Sigmoid colon (tissue), 7 donors: ENCODE data around the gene RUFY1. TPM values are rescaled to one million over a fixed set of nuclear protein-coding genes. Genes with fewer than 3 reads are reported as not detected.
"Not testable (repeated sequence)": the region's sequence is repeated elsewhere in the genome, so short reads cannot be mapped to it uniquely, and the experiment has no call there.

Source experiments
- DNase-seq: peaks from one replicate; pipeline ENCODE4 v3.0.0-alpha.2; 2019
- H3K27ac ChIP-seq, 4 donors: fragments of 200-600 bp; sonication (generic); one replicate each; pipeline ENCODE4 v1.5.1; 2016 to 2019; ENCODE audit warnings: mild to moderate bottlenecking in 1 of 4
- H3K27me3 ChIP-seq, 3 donors: fragments of 200-600 bp; sonication (generic); one replicate each; pipeline ENCODE4 v1.5.1; 2019; ENCODE audit warnings: mild to moderate bottlenecking in 1 of 3
- H3K36me3 ChIP-seq, 4 donors: fragments of 200-600 bp; sonication (generic); one replicate each; pipeline ENCODE4 v1.5.1; 2016 to 2019
- H3K4me1 ChIP-seq, 4 donors: fragments of 200-600 bp; sonication (generic); one replicate each; pipeline ENCODE4 v1.5.1; 2017 to 2019
- H3K4me3 ChIP-seq, 4 donors: fragments of 200-600 bp; sonication (generic); one replicate each; pipeline ENCODE4 v1.5.1; 2017 to 2019; ENCODE audit warnings: mild to moderate bottlenecking in 2 of 4, moderate library complexity in 1 of 4
- H3K9me3 ChIP-seq, 4 donors: fragments of 200-600 bp in 3 of 4; sonication (generic) in 3 of 4; one replicate each; pipeline versions ENCODE4 v1.5.1 to v1.6.1; 2013 to 2019
- EP300 ChIP-seq, 4 donors: sonication (generic); formaldehyde crosslinking; IDR thresholded peaks; one replicate each; pipeline ENCODE4 v1.6.1; 2017; ENCODE audit warnings: antibody characterized with exemption in 4 of 4
- POLR2A ChIP-seq, 2 donors: fragments of 450-650 bp; IDR thresholded peaks; one replicate each; pipeline ENCODE4 v1.6.1; 2016; ENCODE audit warnings: antibody characterized with exemption in 2 of 2, mild to moderate bottlenecking in 2 of 2, moderate library complexity in 2 of 2
- POLR2AphosphoS5 ChIP-seq, 4 donors: sonication (generic); formaldehyde crosslinking; IDR thresholded peaks; one replicate each; pipeline ENCODE4 v1.6.1; 2017; ENCODE audit warnings: antibody characterized with exemption in 4 of 4
- WGBS, 2 donors: extraction: QIAGEN DNeasy Blood & Tissue Kit; methylation state at CpG; one replicate each; pipeline ENCODE4 v1.1.7; 2013; 5-methylcytosine and 5-hydroxymethylcytosine counted together
- intact Hi-C: fragments of 100-400 bp; cut with DNase I; formaldehyde crosslinking; loops from one replicate; pipeline ENCODE4 v1.15.1; 2023
- polyA plus RNA-seq, 3 donors: library from polyadenylated mRNA; stranded (reverse); fragments of 200-250 nt; gene quantifications; one replicate each; pipeline ENCODE4 v1.2.3, GENCODE V29; 2013
- total RNA-seq, 4 donors: library from RNA; depleted of rRNA; stranded (reverse); fragments of >200 nt; gene quantifications; one replicate each; pipeline ENCODE4 v1.1.0, GENCODE V29; 2016
- TF ChIP-seq, protein P1 (sequence below), 4 experiments: fragments of 450-650 bp in 3 of 4; fragments of 200-600 bp in 1 of 4; IDR thresholded peaks; one replicate each; pipeline ENCODE4 v1.5.1; 2016 to 2019; ENCODE audit warnings: antibody characterized with exemption in 4 of 4, mild to moderate bottlenecking in 3 of 4, moderate library complexity in 2 of 4
- donor health status: healthy with polysubstance abuse.
- donor health status: Bipolar disorder and iron deficiency.
- donor health status: healthy.

The RUFY1 gene
- total and polyA plus RNA-seq, 7 donors = 28.9 to 79.8 (median 34.2) TPM

- H3K9me3 ChIP-seq, intact Hi-C loops, H3K4me3 ChIP-seq, H3K27me3 ChIP-seq, H3K4me1 ChIP-seq, H3K36me3 ChIP-seq, DNase-seq: not testable (repeated sequence)
- WGBS, 2 donors = 10% methylated on average over 9 of the region's 49 CpGs; no CpG with 5 or more reads in 1 of the 2 donors
- H3K27ac ChIP-seq = peak overlapping the region in 1 of 4 donors; percentile 68
These were observed 84.2 kb downstream of the RUFY1 start for GRCh38 chr5:179634370-179635172.

GRCh38 chr5:179639296-179639695 lies 88.9 kb downstream of the RUFY1 start:
- H3K27me3 ChIP-seq, H3K36me3 ChIP-seq, H3K27ac ChIP-seq, H3K4me1 ChIP-seq, intact Hi-C loops, H3K4me3 ChIP-seq, H3K9me3 ChIP-seq: not testable (repeated sequence)
- WGBS, 2 donors = 95 to 96% methylated on average over 11 of the region's 11 CpGs
- DNase-seq = peak; percentile 28

- intact Hi-C loops, H3K4me1 ChIP-seq, H3K4me3 ChIP-seq, DNase-seq, H3K36me3 ChIP-seq, H3K9me3 ChIP-seq, H3K27ac ChIP-seq, H3K27me3 ChIP-seq: not testable (repeated sequence)
- WGBS, 2 donors = no CpG with 5 or more reads among the region's 4 CpGs
These were observed 91.4 kb downstream of the RUFY1 start for GRCh38 chr5:179641745-179642144.

- 86 to 88% methylated on average over 17 of the region's 17 CpGs for WGBS, 2 donors
- H3K27ac ChIP-seq, H3K36me3 ChIP-seq, H3K4me3 ChIP-seq, H3K27me3 ChIP-seq, intact Hi-C loops, H3K4me1 ChIP-seq, H3K9me3 ChIP-seq: not testable (repeated sequence)
- DNase-seq = peak; percentile 17
These were observed 92.3 kb downstream of the RUFY1 start for GRCh38 chr5:179642626-179643025.

DNA sequence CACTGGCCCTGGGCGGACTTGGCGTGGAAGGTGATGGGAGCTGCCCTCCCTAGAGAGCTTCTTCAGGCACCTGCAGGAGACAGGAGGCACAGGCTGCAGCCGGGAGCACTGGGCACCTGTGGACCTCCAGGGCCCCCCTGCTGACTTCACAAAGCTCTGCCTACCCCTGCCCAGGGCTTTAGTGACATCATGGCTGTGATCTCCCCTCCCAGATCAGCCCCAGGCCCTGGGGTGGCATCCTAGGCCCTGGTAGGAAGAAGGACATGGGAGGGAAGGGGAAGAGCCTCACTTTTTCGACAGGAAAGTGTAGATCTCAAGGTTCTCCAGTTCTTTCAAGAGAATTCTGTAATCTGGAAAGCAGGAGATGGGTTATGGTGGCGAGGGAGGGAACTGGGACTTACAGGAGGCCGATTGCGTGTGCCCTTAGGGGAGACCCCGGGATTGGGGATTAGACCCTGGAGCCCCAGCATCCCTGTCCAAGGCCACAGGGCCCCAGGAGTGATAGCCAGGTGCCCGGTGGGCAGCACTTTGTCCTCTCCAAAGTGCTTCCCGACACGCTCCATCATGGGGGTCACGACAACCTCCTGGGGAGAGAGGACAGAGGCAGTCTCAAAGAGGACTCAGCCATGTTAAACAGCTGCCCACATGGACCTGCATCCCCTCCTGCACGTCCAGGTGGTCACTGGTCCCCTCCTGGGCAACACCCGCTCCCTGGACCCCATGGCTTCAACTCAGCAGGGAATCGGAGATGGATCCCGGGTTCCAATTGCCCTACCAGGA lies 93.0 kb downstream of the RUFY1 start:
- WGBS, 2 donors = 85 to 89% methylated on average over 16 of the region's 16 CpGs
- H3K4me3 ChIP-seq, intact Hi-C loops, H3K9me3 ChIP-seq, H3K27me3 ChIP-seq, H3K36me3 ChIP-seq, H3K27ac ChIP-seq, H3K4me1 ChIP-seq: not testable (repeated sequence)
- peak; percentile 41 for DNase-seq

- DNase-seq, intact Hi-C loops, H3K4me3 ChIP-seq, H3K9me3 ChIP-seq, H3K27ac ChIP-seq, H3K36me3 ChIP-seq, H3K27me3 ChIP-seq, H3K4me1 ChIP-seq: not testable (repeated sequence)
- 86 to 90% methylated on average over 4 to 5 of the region's 5 CpGs for WGBS, 2 donors
These were observed 94.4 kb downstream of the RUFY1 start for GRCh38 chr5:179644766-179645165.

DNA sequence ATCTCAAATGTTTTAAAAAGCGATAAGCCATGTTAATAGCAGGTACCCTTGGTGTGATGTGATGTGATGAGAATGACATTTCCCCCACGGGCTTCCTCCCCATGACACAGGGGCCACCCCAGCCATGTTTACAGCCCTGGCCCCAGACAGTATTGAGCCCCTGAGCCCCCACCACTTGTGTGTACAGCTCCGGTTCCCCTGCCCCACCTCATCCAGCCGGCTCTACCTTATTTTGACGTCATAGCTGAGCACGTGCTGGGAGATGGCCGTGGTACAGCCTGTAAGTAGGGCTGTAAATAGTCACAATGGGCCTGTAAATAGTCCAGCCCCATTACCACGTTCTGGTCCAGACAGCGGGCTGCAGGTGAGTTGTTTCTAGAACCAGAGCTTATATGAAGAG lies 98.1 kb downstream of the RUFY1 start:
- Histone ChIP-seq H3K4me3 (no peak overlapping the region), H3K27me3 (no peaks in the 10 kb centered on the region), H3K27ac (no peak overlapping the region), H3K36me3 (no peaks in the 10 kb centered on the region), H3K4me1 (no peaks in the 10 kb centered on the region), H3K9me3 (no peaks in the 10 kb centered on the region)
- TF ChIP-seq, protein P1, sequence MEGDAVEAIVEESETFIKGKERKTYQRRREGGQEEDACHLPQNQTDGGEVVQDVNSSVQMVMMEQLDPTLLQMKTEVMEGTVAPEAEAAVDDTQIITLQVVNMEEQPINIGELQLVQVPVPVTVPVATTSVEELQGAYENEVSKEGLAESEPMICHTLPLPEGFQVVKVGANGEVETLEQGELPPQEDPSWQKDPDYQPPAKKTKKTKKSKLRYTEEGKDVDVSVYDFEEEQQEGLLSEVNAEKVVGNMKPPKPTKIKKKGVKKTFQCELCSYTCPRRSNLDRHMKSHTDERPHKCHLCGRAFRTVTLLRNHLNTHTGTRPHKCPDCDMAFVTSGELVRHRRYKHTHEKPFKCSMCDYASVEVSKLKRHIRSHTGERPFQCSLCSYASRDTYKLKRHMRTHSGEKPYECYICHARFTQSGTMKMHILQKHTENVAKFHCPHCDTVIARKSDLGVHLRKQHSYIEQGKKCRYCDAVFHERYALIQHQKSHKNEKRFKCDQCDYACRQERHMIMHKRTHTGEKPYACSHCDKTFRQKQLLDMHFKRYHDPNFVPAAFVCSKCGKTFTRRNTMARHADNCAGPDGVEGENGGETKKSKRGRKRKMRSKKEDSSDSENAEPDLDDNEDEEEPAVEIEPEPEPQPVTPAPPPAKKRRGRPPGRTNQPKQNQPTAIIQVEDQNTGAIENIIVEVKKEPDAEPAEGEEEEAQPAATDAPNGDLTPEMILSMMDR (IDR thresholded peaks at IDR 0.05) = no peak
- TF ChIP-seq EP300 (IDR thresholded peaks at IDR 0.05) = no peak
- no peak for TF ChIP-seq POLR2AphosphoS5 (IDR thresholded peaks at IDR 0.05)
- TF ChIP-seq POLR2A (IDR thresholded peaks at IDR 0.05) = no peak
- 73 to 82% methylated on average over 9 of the region's 9 CpGs for WGBS, 2 donors
- DNase-seq = no peak
- intact Hi-C loops = no loop called here

DNA sequence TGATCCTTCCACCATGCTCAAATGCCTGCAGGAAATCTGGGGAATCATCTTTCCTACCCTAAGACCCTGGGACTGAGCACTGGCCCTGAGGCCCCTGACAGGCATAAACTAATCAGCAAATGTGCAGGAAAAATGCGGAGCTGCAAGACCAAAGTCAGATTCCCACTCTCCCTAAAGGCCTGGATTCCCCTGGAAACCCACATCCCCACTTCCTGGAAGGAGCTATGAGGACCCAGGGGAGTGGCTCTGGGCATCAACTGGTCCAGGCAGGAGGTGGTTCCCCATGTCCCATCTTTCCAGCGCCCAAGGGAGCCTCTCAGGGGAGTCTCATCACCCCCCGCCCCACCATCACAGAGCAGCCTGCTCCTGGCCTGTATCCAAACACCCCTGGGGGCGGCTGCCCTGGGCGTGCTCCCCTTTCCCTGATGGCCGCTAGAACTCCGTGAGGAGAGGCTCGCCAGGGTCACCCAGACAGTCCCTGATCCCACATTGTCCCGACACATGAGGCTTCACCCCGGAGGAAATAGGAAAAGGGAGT lies 98.9 kb downstream of the RUFY1 start:
- H3K4me1 ChIP-seq, H3K27me3 ChIP-seq, H3K9me3 ChIP-seq, DNase-seq, H3K36me3 ChIP-seq, H3K4me3 ChIP-seq, intact Hi-C loops, H3K27ac ChIP-seq: not testable (repeated sequence)
- 85 to 89% methylated on average over 10 of the region's 10 CpGs for WGBS, 2 donors

GRCh38 chr5:179650245-179650644 lies 99.9 kb downstream of the RUFY1 start:
- DNase-seq, intact Hi-C loops: not testable (repeated sequence)

DNA sequence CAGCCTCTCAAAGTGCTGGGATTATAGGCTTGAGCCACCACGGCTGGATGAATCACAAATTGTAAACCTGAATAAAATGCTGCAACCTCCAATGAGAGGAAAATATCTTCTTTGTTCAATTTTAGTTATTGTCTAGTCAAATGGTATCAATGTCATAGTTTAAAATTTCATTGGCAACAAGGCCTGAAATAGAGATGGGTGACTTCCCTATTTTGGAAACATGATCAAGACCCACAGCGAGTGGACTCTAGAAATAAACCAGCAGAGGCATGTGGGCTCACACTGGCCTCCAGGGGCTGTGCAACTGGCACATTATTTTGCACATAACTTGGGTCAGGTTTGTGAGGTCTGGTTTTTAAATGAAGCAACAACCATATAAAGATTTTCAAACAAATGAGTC lies 102.8 kb downstream of the RUFY1 start:
- WGBS, 2 donors = 68 to 71% methylated on average over 2 of the region's 2 CpGs
- H3K9me3 ChIP-seq, intact Hi-C loops, H3K27me3 ChIP-seq, H3K4me3 ChIP-seq, H3K36me3 ChIP-seq, H3K4me1 ChIP-seq, DNase-seq, H3K27ac ChIP-seq: not testable (repeated sequence)

More at GRCh38 chr5:179650245-179650644, 99.9 kb downstream of the RUFY1 start:
- not testable (repeated sequence) for H3K4me1 ChIP-seq, H3K27ac ChIP-seq, H3K9me3 ChIP-seq, H3K36me3 ChIP-seq, H3K27me3 ChIP-seq, H3K4me3 ChIP-seq
- WGBS, 2 donors = 95% methylated on average over 25 of the region's 26 CpGs
